Endothelial cell of umbilical vein (primary cell): ENCODE data around the gene PPFIA3. TPM values are rescaled to one million over a fixed set of nuclear protein-coding genes. Genes with fewer than 3 reads are reported as not detected.

Experiments used
- BruUV-seq: library from RNA; stranded (reverse); fragments of 400-500 nt; replicated peaks from 2 replicates; lab custom pipeline; 2021; lab: Mats Ljungman, UMichigan
- CTCF ChIA-PET: fragments of 300-600, 350-600 bp; sonication (Branson Sonifier 250); formaldehyde crosslinking; loops from one replicate; lab custom pipeline; 2021; ENCODE audit warnings: antibody characterized with exemption, inconsistent platforms; lab: Charles Lee
- POLR2A ChIA-PET: fragments of 300-600, 350-600 bp; sonication (Branson Sonifier 250); formaldehyde crosslinking; loops from one replicate; lab custom pipeline; 2021; ENCODE audit warnings: antibody characterized with exemption, inconsistent platforms; lab: Charles Lee
- DNase-seq: peaks from one replicate; pipeline ENCODE4 v3.0.0-alpha.2; 2011; ENCODE audit warnings: low read depth, low spot score
- FAIRE-seq: peaks from 2 replicates; lab custom pipeline; 2011; peaks lifted over from hg19 to GRCh38; lab: Jason Lieb, UNC
- H2AFZ ChIP-seq: 2 replicates; pipeline ENCODE4 v1.6.0; 2012; ENCODE audit warnings: low read depth, low read length, control low read depth, inconsistent platforms
- H3K27ac ChIP-seq: 2 replicates; pipeline ENCODE4 v1.5.1; 2011; ENCODE audit warnings: low read depth, mild to moderate bottlenecking, control low read depth, low read length, moderate library complexity; ENCODE audit not compliant: insufficient read depth
- H3K27me3 ChIP-seq, 2 experiments: 2 replicates each; pipeline versions ENCODE4 v1.6.0 to v1.6.1; 2011; ENCODE audit warnings: low read length in 2 of 2, mixed read lengths in 1 of 2; ENCODE audit not compliant: control insufficient read depth in 2 of 2, insufficient read depth in 2 of 2
- H3K36me3 ChIP-seq, 2 experiments: 2 replicates in 1 of 2; 3 replicates in 1 of 2; pipeline ENCODE4 v1.5.1; 2011; ENCODE audit warnings: low read length in 2 of 2, mild to moderate bottlenecking in 1 of 2, moderate library complexity in 1 of 2; ENCODE audit not compliant: control insufficient read depth in 2 of 2, insufficient read depth in 2 of 2; ENCODE audit errors: extremely low read depth in 1 of 2
- H3K4me1 ChIP-seq: 3 replicates; pipeline ENCODE4 v1.5.1; 2011; ENCODE audit warnings: mild to moderate bottlenecking, low read length; ENCODE audit not compliant: control insufficient read depth, insufficient read depth; ENCODE audit errors: extremely low read depth
- H3K4me2 ChIP-seq: 2 replicates; pipeline ENCODE4 v1.6.1; 2011; ENCODE audit warnings: low read length, control low read depth, mixed read lengths; ENCODE audit not compliant: insufficient read depth
- H3K4me3 ChIP-seq, 3 experiments: fragments of 200-600 bp in 1 of 3; sonication (generic), shearing (Covaris generic) in 1 of 3; replicated peaks in 1 of 3; 2 replicates each; pipeline ENCODE4 v1.5.1; 2011 to 2016; ENCODE audit warnings: control low read depth in 3 of 3, low read length in 3 of 3, mild to moderate bottlenecking in 2 of 3, inconsistent platforms in 1 of 3, low read depth in 1 of 3, moderate library complexity in 1 of 3; ENCODE audit not compliant: insufficient read depth in 1 of 3
- H3K79me2 ChIP-seq: 2 replicates; pipeline ENCODE4 v1.6.0; 2012; ENCODE audit warnings: low read length, inconsistent platforms; ENCODE audit not compliant: control insufficient read depth, insufficient read depth
- H3K9ac ChIP-seq: replicated peaks from 2 replicates; pipeline ENCODE3; 2011; ENCODE audit warnings: low read length, control low read depth; ENCODE audit not compliant: insufficient read depth; ENCODE audit errors: extremely low read depth
- H3K9me1 ChIP-seq: replicated peaks from 3 replicates; pipeline ENCODE4 v1.6.0; 2011; ENCODE audit warnings: mild to moderate bottlenecking, low read length; ENCODE audit not compliant: control insufficient read depth, insufficient read depth; ENCODE audit errors: extremely low read depth
- H3K9me3 ChIP-seq: replicated peaks from 2 replicates; pipeline ENCODE4 v1.5.1; 2012; ENCODE audit warnings: low read length, inconsistent platforms; ENCODE audit not compliant: control insufficient read depth, insufficient read depth
- H4K20me1 ChIP-seq: replicated peaks from 2 replicates; pipeline ENCODE3; 2011; ENCODE audit warnings: mild to moderate bottlenecking, low read length; ENCODE audit not compliant: control insufficient read depth, insufficient read depth; ENCODE audit errors: extremely low read depth
- CTCF ChIP-seq, 2 donors: IDR thresholded peaks; 1 replicate in 1 of 2; 2 replicates in 1 of 2; pipeline ENCODE4 v1.5.1; 2011; ENCODE audit warnings: low read length in 2 of 2, mild to moderate bottlenecking in 2 of 2, moderate library complexity in 2 of 2, control low read depth in 1 of 2, inconsistent platforms in 1 of 2, low read depth in 1 of 2; ENCODE audit not compliant: insufficient read depth in 1 of 2; ENCODE audit errors: extremely low read depth in 1 of 2
- EZH2 ChIP-seq: IDR thresholded peaks from 2 replicates; pipeline ENCODE4 v1.6.1; 2012; ENCODE audit warnings: borderline replicate concordance, low read depth, mild to moderate bottlenecking, moderate library complexity, low read length, inconsistent platforms; ENCODE audit not compliant: severe bottlenecking
- FOS ChIP-seq: IDR thresholded peaks from 2 replicates; pipeline ENCODE4 v1.6.1; 2011; ENCODE audit warnings: mild to moderate bottlenecking, low read length, moderate library complexity, borderline replicate concordance; ENCODE audit not compliant: insufficient read depth
- GATA2 ChIP-seq: IDR thresholded peaks from 2 replicates; pipeline ENCODE4 v1.7.0; 2011; ENCODE audit warnings: low read depth, mild to moderate bottlenecking, moderate library complexity, mixed read lengths, low read length; ENCODE audit not compliant: insufficient read length, insufficient read depth
- JUN ChIP-seq: IDR thresholded peaks from 2 replicates; pipeline ENCODE4 v1.6.1; 2011; ENCODE audit warnings: borderline replicate concordance, low read depth; ENCODE audit not compliant: insufficient read length, insufficient read depth
- MAX ChIP-seq: IDR thresholded peaks from 2 replicates; pipeline ENCODE4 v1.6.1; 2011; ENCODE audit not compliant: insufficient read depth, insufficient read length
- MYC ChIP-seq: IDR thresholded peaks from one replicate; pipeline ENCODE4 v1.6.1; 2011; ENCODE audit warnings: mild to moderate bottlenecking, low read depth, low read length
- POLR2A ChIP-seq: IDR thresholded peaks from 2 replicates; pipeline ENCODE4 v1.6.1; 2012; ENCODE audit warnings: low read depth, mild to moderate bottlenecking, control low read depth, low read length
- POLR2AphosphoS5 ChIP-seq: IDR thresholded peaks from 2 replicates; pipeline ENCODE4 v1.6.1; 2012; ENCODE audit warnings: low read depth, mild to moderate bottlenecking, control low read depth, low read length, moderate library complexity; ENCODE audit not compliant: insufficient read depth
- dilution Hi-C: fragments of 300-500 bp; cut with MboI; formaldehyde crosslinking; loops from one replicate; pipeline ENCODE4 v1.15.0; 2019; ENCODE audit warnings: low sequenced_read_pairs; ENCODE audit not compliant: extremely low pct_ligation_motif_present
- intact Hi-C: fragments of 100-400 bp; cut with micrococcal nuclease; formaldehyde crosslinking; loops from one replicate; pipeline ENCODE4 v1.10.0; 2022
- polyA plus RNA-seq, 4 experiments: library from polyadenylated mRNA; depleted of rRNA in 3 of 4; stranded (reverse) in 3 of 4; unstranded in 1 of 4; fragments of >200 nt; gene quantifications; 2 replicates each; pipeline versions ENCODE4 v1.2.1 to v1.2.3, GENCODE V29; 2011 to 2012; ENCODE audit warnings: missing spikeins in 1 of 4
- total RNA-seq: library from RNA; stranded (reverse); gene quantifications from 2 replicates; pipeline ENCODE4 v1.2.3, GENCODE V29; 2021

The PPFIA3 gene
- total and polyA plus RNA-seq, 2 donors (not counting 3 experiments of a cell fraction or from before 2014, with no cell fraction given): 1.3 to 2.0 TPM

GRCh38 chr19:49168421-49168820 lies 49.1 kb downstream of the PPFIA3 start:
- Histone ChIP-seq H3K27me3 (no peaks in the 10 kb centered on the region), H3K4me2 (no peak overlapping the region), H4K20me1 (no peaks in the 10 kb centered on the region), H3K9ac (no peak overlapping the region), H2AFZ (no peak overlapping the region), H3K4me3 (no peak overlapping the region), H3K9me1 (no peaks in the 10 kb centered on the region), H3K4me1 (peaks cover 12% of the 10 kb centered on the region), H3K79me2 (no peaks in the 10 kb centered on the region), H3K9me3 (no peaks in the 10 kb centered on the region), H3K27ac (no peak overlapping the region), H3K36me3 (peaks cover 0 to 11% of the 10 kb centered on the region in 2 experiments)
- no peak for FAIRE-seq
- POLR2A ChIA-PET: no interaction called here
- intact Hi-C loops (no loop called here), dilution Hi-C loops (no loop called here)
- TF ChIP-seq MAX (no peak), POLR2AphosphoS5 (no peak), CTCF (IDR thresholded peaks at IDR 0.05; ENCODE audit: extremely low read depth in 1 of 2, insufficient read depth in 1 of 2, low read depth in 1 of 2, low read length in 2 of 2) (no peak), GATA2 (no peak), POLR2A (no peak), FOS (no peak), JUN (no peak), EZH2 (no peak), MYC (no peak)
- no peak for DNase-seq
- no TSS peak for BruUV-seq
- CTCF ChIA-PET: interaction anchor here (1.8 kb wide), 1 partner anchor 30 kb away, joined by 11 read pairs; no protein-coding TSS in a partner anchor
